C4-2B (cell line): ENCODE results near the gene TMEM139.

Source experiments
- H3K27ac ChIP-seq: fragments of 450-650 bp; 2 replicates; pipeline ENCODE4 v1.5.1; 2017
- CTCF ChIP-seq: fragments of 450-650 bp; conservative IDR thresholded peaks from 2 replicates; pipeline ENCODE4 v1.5.1; 2017; ENCODE audit warnings: mild to moderate bottlenecking
- ZFX ChIP-seq: fragments of 450-650 bp; IDR thresholded peaks from 2 replicates; pipeline ENCODE4 v1.6.1; 2017

The TMEM139 gene

DNA sequence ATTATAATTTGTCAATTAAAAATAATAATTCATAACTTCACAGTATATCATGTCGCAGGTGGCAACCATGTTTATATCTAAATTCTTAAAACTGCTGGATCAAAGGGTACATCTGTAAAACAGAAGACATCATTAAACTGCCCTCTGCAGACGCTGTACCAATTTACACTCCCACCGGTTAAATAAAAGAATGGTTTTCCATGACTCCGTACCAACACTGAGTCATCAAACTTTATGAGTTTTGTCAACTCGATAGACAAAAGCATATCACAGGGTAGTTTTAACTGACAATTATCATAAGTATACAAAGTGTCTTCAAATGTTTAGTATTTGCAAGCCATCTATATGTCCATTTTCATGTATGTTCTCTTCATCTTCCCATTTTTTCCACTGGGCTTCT, 27.3 kb upstream of the TMEM139 start:
- no peak overlapping the region for H3K27ac ChIP-seq
- TF ChIP-seq ZFX, result no peak
- no peak for TF ChIP-seq CTCF

DNA sequence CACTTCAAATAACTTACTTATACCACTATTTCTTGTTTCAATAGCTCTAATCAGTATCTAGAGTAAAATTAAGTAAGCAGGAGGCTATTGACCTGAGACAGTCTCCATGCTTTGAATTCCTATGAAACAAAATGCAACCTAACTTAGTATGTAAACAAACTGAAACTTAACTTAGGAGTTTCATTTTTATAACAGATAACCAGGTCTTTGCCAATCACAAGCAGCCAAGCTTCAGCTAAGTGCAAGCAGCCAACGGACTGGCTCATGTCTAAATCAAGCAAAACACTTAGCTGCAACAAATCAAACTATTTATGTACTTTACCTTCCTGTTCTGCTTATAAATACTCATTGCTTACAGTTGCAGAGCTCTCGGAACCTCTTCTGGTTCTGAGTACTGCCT, 25.9 kb upstream of the TMEM139 start:
- TF ChIP-seq CTCF (no peak), ZFX (no peak)
- H3K27ac ChIP-seq, result no peak overlapping the region

DNA sequence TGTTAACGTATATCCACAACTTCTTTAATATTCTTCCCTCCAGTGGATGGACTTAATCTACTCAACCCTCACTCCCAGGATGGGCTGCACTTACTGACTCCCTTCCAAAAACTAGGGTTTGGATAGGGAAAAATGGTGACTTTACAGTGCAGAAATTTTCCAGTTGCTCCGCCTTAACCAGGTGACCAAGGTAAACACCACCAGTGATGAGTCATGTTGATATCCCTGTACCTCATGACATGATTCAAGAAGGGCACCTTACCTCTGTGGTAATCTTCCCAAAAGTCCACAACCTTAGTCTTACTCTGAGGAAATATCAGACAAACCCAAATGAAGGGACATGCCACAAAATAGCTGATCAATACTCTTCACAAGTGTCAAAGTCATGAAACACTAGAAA, 25.0 kb upstream of the TMEM139 start:
- no peak for TF ChIP-seq ZFX
- no peak for TF ChIP-seq CTCF
- no peak overlapping the region for H3K27ac ChIP-seq

GRCh38 chr7:143261901-143262300, 22.9 kb upstream of the TMEM139 start:
- TF ChIP-seq ZFX (no peak), CTCF (no peak)
- H3K27ac ChIP-seq, result no peak overlapping the region

DNA sequence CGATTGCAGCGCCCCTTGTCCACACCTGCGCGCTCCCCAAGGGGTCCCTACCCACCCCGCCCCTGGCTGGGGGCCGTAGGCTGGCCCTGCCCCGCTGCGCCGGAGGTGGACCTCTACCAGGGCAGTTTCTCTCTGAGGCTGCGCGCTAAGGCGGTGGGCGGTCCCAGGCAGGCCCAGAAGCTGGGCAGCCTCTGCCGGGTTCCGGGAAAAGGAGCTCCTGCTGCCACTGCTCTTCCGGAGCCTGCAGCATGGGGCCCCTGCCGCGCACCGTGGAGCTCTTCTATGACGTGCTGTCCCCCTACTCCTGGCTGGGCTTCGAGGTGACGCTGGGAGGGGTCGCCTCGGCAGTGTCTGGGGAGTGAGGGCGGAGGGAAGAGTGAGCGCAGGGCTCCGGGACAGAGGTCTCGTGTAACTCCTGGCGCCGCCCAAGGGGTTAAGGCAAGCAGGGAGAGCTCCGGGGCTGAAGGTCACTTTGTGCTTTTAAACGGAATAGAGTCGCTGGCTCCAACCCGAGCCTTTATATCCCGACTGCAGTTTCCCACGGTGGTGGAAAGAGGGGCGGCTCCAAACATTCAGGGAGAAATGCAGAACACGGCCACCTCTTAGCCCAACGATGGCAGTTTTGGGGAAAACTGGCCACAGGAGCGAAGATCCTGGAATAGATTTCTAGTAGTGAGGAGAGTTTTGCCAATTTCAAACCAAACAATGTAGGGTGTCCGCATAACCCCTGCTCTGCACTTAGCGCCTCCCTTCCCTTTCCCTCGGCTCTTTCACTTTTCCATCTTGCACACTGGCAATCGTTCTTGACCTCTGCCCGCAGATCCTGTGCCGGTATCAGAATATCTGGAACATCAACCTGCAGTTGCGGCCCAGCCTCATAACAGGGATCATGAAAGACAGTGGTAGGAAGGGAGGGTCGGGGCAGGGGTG, 21.2 kb upstream of the TMEM139 start, which contains the start of gene GSTK1:
Gene GSTK1, plus strand, starts transcription at position 176 of the 930 bp plus-strand sequence. Its CDS starts 73 bp downstream, at position 249.
- peak within 1 kb of the TSS; percentile 83 for H3K27ac ChIP-seq
- no peak for TF ChIP-seq CTCF
- TF ChIP-seq ZFX, result peak; percentile 39; the same call in 1 of the 2 replicates

- peak overlapping the region; percentile 83 for H3K27ac ChIP-seq
Observed at GRCh38 chr7:143264196-143264568, 20.6 kb upstream of the TMEM139 start.

- no peak for TF ChIP-seq ZFX
- TF ChIP-seq CTCF, result no peak
- H3K27ac ChIP-seq, result no peak overlapping the region
Observed at GRCh38 chr7:143265017-143265693, 19.6 kb upstream of the TMEM139 start.
